HG02798 (cell line): ENCODE measurements around the gene SYCP2.
"Not testable (repeated sequence)": the region's sequence is repeated elsewhere in the genome, so short reads cannot be mapped to it uniquely, and the experiment has no call there.

ENCODE experiments used
- ATAC-seq: cut with Tn5 transposase; IDR thresholded peaks from one replicate; pipeline ENCODE4 v1.9.1; 2021; ENCODE audit warnings: mild to moderate bottlenecking; ENCODE audit not compliant: unreplicated experiment, poor library complexity

Gene SYCP2

DNA sequence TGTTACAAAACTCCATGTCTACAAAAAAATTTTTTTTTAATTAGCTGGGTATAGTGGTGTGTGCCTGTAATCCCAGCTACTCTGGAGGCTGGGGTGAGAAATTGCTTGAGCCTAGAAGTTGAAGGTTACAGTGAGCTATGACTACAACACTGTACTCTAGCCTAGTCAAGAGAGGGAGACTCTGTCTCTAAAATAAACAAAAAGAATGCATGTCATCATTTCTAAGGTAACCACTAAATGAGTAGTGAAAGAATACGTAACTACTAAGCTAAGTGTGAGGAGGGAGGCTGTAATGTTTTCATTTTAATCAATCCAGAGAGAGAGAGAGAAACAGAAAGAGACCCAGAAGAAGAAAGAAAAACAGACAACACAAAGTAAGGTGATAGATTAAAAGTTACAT lies 9.9 kb downstream of the SYCP2 start:
- ATAC-seq: no peak

DNA sequence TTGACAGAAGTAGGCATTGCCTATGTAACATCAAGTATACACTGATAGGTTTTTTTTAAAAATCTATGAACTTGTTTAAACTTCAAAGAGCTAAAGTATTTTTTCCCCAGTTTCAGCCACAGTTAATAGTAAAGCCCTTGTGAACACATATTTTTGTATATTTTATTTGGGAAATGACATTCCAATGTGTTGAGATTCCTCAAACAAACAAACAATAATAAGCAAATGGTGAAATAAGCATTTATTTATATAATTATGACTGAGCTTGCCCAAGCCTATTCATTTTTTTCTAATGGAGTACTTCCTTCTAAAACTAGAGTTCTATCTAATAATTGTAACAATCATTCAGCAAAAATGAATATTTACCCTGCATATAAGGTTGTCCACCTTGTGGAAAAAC lies 12.5 kb downstream of the SYCP2 start:
- ATAC-seq: no peak

DNA sequence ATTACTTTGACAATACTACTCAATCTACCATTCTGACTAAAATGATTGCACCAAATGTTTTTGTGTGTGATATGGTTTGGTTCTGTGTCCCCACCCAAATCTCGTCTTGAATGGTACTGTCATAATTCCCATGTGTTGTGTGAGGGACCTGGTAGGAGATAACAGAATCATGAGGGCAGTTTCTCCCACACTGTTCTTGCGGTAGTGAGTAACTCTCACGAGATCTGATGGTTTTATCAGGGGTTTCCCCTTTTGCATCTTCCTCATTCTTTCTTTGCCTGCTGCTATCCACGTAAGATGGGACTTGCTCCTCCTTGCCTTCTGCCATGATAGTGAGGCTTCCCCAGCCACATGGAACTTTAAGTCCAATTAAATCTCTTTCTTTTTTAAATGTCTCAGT lies 20.8 kb downstream of the SYCP2 start:
- ATAC-seq: no peak

DNA sequence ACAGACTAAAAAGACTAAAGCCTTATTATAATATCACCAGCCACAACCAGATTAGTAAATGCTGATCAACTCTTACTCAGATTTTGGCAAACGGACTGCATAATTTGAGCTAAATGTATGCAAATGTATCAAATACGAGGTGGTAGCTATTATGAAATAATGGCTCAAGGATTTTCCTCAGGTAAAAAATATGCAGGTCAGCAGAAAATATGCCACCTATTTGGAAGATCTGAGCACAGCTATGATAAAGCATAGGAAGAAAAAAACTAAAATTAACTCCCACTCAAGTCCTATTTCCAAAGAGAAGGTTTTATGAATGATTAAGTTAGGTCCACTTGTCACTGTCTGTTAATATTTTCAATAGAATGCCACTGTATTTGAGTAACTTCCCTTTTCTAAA lies 22.4 kb downstream of the SYCP2 start:
- no peak for ATAC-seq

GRCh38 chr20:59908855-59909254 lies 24.6 kb downstream of the SYCP2 start:
- no peak for ATAC-seq

DNA sequence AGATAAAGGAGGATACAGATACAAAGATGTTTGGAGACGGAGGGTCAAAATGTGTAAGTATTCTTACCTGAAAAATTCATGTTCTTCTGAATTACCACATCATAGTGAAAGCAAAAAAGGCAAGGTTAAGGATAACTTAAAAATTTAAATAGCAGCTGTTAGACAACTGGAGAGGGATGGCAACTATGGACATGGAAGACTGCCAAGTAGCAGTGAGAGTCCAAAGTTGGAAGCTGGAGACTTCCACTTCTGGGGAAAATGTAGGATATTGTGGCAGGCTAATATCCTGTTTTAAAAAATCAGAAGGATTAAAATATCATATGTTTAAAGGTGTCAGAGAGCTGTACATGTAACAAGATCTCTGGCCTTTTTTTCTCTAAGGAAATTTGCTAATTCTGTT lies 29.8 kb downstream of the SYCP2 start:
- no peak for ATAC-seq

DNA sequence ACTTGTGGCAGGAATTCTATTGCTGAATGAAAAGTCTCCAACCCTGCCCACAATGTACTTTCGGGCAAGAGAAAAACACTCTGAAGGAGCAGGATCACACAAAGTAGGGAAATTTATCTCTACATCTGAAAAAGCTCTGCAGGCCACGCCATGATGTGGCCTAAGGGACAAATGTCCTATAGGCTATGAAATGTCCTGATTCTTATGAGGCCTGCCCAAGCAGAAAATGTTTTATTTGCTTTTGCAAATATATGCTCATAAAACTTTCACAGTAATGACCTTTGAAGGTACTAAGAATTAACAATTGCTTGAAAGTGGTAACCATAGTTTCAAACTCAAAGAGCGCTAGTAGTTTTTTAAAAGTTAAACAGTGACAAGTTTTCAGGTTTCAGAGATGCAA lies 31.0 kb downstream of the SYCP2 start:
- no peak for ATAC-seq

DNA sequence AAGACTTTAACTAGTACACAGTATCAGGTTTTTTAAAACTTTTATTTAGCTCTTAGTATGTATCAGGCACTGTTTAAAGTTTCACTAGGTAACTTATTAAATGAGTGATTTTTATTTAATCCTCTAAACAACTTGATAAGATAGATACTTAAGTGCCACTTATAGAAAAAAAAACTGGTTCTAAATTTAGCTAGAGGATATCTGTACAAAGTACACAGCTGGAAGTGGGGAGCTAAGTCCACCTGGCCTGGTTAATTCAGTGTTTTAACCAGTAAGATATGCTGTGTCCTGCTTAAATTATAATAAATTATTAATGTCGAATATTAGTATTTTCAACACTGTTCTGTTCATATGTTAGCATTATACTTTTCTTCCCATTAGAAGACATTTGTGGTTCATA lies 37.5 kb downstream of the SYCP2 start:
- no peak for ATAC-seq

GRCh38 chr20:59891581-59891980 lies 41.9 kb downstream of the SYCP2 start:
- ATAC-seq: no peak

DNA sequence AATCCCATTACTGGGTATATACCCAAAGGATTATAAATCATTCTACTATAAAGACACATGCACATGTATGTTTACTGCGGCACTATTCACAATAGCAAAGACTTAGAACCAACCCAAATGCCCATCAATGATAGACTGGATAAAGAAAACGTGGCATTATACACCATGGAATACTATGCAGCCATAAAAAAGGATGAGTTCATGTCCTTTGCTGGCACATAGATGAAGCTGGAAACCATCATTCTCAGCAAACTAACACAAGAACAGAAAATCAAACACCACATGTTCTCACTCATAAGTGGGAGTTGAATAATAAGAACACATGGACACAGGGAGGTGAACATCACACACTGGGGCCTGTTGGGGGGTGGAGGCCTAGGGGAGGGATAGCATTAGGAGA lies 43.4 kb downstream of the SYCP2 start:
- not testable (repeated sequence) for ATAC-seq

GRCh38 chr20:59888050-59888449 lies 45.4 kb downstream of the SYCP2 start:
- no peak for ATAC-seq

- no peak for ATAC-seq
These were observed 48.9 kb downstream of the SYCP2 start for GRCh38 chr20:59884494-59884893.

GRCh38 chr20:59880198-59880597 lies 53.2 kb downstream of the SYCP2 start:
- ATAC-seq: no peak

- no peak for ATAC-seq
These were observed 60.0 kb downstream of the SYCP2 start for GRCh38 chr20:59873409-59873808.

DNA sequence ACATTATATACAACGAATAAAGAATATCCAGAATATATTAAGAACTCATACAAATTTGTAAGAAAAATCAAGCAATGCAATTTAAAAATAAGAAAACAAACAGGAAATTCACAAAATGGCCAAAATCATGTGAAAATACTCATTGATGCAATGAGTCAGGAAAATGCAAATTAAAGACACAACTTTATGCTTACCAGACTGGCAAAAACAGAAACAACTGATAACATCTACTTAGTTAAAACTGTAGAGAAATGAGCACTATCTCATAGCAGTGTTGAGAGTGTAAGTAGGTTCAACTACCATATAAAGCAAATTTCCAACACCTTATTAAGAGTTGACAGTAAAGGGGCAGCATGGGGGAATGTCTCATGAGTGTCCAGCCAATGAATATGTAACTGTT lies 62.3 kb downstream of the SYCP2 start:
- ATAC-seq: no peak

DNA sequence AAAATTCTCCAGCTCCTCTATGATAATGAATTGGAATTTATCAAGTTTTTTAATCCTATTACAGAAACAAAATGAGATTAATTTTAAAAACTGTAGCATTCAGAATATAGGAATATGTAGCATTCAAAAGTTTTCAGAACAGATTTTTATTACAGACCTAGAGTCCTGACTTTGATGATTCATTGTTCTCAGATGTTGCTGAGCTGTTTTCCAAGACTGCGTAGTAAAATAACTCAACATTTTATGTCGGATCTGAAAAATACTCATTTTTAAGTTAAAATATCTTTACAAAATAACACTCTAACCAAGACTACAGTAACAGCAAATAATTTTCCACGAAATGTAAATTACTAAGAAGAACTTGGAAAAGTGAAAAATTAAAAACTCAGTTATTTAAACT lies 67.1 kb downstream of the SYCP2 start:
- no peak for ATAC-seq

DNA sequence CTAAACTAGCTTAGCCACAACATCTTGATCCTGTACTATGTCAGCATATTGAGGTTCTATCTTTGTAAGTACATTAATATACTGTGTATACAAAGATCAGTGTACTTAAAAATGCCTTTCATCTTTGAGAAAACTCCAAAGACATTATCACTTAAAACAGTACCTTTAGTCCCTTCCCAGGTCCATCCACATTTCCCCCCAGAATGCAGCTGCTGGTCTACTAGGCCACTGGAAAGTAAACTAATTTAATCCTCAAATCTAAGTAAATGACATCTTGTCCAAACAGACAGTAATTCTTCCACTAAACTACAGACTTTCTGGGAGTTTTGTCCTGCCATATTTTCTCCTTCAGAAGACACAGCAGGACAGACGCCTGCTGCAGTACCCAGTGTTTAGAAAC lies 68.7 kb downstream of the SYCP2 start:
- ATAC-seq: no peak

DNA sequence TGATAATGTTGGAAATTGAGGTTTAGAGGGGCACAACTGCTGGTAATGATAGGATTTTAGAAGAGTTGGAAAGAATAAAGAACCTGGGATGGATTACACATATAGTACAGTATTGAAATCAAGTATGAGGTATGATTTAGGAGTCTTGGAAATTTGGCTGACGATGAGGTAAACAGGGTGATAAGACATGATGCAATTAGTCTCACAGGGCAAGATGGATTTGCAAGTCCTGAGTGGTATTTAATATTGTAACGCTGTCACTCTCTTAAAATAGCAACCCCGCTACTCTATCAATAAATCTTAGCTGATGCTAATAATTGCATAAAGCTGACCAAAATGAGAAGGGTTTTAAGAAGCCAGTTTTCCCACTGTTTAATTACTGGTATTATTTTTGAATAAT lies 70.4 kb downstream of the SYCP2 start:
- no peak for ATAC-seq

DNA sequence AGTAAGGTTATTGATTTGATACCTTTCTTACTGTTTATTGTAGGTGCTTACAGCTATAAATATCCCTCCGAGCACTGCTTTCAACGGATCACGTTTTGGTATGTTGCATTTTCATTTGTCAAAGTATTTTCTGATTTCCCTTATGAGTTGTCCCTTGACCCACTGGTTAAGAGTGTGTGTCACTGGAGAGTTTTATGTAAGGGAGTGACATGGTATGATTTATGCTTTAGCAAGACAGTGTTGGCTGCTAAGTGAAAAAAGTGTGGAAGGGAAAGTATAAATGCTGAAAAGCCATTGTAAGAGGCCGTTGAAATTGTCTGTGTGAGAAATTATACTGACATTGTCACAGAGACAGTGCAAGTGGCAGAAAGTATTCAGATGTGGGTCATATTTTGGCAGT lies 72.0 kb downstream of the SYCP2 start:
- ATAC-seq: no peak

- no peak for ATAC-seq
These were observed 75.0 kb downstream of the SYCP2 start for GRCh38 chr20:59858425-59858824.

DNA sequence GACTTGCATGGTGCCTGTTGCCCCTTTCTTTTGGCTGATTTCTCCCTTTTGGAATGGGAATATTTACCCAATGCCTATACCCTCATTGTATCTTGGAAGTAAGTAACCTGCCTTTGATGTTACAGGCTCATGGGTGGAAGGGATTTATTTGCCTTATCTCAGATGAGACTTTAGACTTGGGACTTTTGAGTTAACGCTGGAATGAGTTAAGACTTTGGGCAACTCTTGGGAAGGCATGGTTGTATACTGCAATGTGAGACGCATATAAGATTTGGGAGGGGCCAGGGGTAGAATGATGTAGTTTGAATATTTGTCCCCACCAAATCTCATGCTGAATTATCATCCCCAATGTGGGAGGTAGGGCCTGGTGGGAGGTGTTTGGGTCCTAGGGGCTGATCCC lies 75.5 kb downstream of the SYCP2 start:
- ATAC-seq: no peak

- ATAC-seq: not testable (repeated sequence)
These were observed 76.5 kb downstream of the SYCP2 start for GRCh38 chr20:59856941-59857340.

GRCh38 chr20:59856526-59856925 lies 76.9 kb downstream of the SYCP2 start:
- ATAC-seq: not testable (repeated sequence)
